ENCODE results near the gene PALLD.

The PALLD gene

GRCh38 chr4:168575473-168575872, 78.6 kb downstream of the PALLD start:
- H3K27me3 Mint-ChIP-seq, result peaks cover 7% of the 10 kb centered on the region
- H3K4me1 Mint-ChIP-seq, result no peaks in the 10 kb centered on the region
- H3K4me3 Mint-ChIP-seq, result no peak overlapping the region
- H3K27ac Mint-ChIP-seq, result no peak overlapping the region
- no peaks in the 10 kb centered on the region for H3K36me3 Mint-ChIP-seq
- no peaks in the 10 kb centered on the region for H3K9me3 Mint-ChIP-seq

- H3K27ac Mint-ChIP-seq, result no peak overlapping the region
- H3K27me3 Mint-ChIP-seq, result peaks cover 7% of the 10 kb centered on the region
- no peaks in the 10 kb centered on the region for H3K4me1 Mint-ChIP-seq
- no peaks in the 10 kb centered on the region for H3K36me3 Mint-ChIP-seq
- H3K9me3 Mint-ChIP-seq, result peaks cover 5% of the 10 kb centered on the region
- no peak overlapping the region for H3K4me3 Mint-ChIP-seq
Measured at GRCh38 chr4:168577624-168578023, 80.8 kb downstream of the PALLD start.

DNA sequence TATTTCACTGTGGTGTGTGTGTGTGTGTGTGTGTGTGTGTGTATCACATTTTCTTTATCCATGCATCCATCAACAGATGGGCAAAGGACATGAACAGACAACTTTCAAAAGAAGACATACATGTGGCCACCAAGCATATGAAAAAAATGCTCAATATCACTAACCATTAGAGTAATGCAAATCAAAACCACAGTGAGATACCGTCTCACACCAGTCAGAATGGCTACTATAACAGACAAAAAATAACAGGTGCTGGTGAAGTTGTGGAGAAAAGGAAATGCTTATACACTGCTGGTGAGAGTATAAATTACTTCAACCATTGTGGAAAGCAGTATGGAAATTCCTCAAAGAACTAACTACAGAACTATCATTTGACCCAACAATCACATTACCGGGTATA, 83.4 kb downstream of the PALLD start:
- Mint-ChIP-seq H3K36me3 (no peaks in the 10 kb centered on the region), H3K27me3 (peaks cover 15% of the 10 kb centered on the region), H3K4me3 (no peak overlapping the region), H3K4me1 (no peaks in the 10 kb centered on the region), H3K27ac (no peak overlapping the region), H3K9me3 (peaks cover 5% of the 10 kb centered on the region)

DNA sequence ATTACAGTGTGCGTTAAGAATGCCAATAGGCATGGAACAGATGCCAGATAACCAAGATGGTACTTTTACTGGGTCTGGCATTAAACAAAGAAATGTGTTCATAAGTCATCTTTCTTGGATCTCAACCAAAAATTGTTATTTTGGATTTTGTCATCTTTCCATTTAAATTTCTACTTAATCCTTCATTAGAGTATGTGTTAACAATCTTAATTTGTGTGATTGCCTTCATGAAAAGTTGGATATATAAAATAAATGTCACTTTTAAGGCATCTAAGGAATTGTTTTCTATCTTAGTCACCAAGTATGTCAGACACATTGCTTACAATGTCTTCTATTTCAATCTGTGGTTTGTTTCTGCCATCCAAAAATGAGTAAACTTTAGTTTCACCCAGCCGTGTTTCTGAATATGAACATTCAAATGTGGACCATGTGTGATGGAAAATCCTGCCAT, 87.5 kb downstream of the PALLD start:
- Mint-ChIP-seq H3K27ac (no peak overlapping the region), H3K9me3 (peaks cover 5% of the 10 kb centered on the region), H3K36me3 (no peaks in the 10 kb centered on the region), H3K27me3 (peaks cover 20% of the 10 kb centered on the region), H3K4me3 (no peak overlapping the region), H3K4me1 (no peaks in the 10 kb centered on the region)

DNA sequence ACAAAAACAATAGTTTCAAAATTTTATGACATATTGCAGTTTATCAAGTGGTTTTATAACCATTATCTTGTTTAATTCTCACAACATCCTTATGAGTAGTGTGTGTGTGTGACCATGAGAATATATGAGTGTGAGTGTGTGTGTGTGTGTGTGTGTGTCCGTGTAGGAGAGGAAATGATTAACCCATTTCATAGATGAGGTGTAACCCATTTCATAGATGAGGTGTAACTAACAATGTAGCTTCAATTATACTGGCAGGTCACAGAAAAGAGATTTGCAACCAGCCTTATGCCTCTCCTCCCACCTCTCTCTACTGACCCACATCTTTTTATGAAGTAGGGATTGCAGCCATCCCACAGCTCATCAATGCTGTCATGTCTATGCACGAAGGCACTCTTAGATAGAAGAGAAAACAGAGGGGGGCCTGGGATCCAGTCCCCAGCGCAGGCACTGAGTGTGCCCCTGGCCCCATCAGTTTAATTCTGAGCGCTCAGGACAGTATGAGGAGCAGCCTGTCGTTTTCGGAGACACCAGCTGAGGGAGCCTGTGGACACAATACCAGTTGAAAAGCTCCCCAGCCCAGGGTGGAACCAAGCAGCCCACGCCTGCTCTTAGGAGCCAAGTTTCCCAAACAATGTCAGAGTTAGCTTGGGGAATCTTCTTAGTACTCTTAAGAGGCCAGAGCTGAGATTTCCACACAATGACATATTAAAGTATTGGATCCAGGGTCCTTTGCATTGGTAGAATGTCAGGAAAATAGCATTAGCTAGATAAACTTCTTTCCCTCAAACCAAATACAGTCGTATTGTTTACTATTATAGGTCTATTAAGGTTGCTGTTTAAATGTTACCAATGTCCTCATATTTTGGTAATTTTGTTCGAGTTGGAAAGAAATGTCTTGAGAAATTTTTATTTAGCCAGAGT, 88.6 kb downstream of the PALLD start:
- Mint-ChIP-seq H3K4me3 (no peak overlapping the region), H3K27me3 (peaks cover 20% of the 10 kb centered on the region), H3K4me1 (no peaks in the 10 kb centered on the region), H3K27ac (no peak overlapping the region), H3K9me3 (peaks cover 5% of the 10 kb centered on the region), H3K36me3 (no peaks in the 10 kb centered on the region)

DNA sequence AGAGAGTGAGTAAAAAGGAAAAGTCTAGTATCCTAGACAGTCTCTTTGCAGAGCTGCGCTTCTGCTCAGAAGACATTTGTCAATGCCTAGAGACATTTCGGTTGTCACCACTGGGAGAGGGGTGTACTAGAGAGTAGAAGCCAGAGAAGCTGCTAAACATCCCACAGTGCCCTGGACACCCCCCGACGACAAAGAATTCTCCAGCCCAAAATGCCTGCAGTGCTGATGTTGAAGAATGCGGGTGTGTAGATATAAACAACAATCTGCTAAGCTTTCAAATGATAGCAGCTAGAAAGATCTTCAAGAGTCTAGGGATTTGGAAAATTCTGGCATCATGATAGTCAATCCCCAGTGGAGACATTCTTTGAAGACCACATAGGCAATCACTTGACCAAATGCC, 90.1 kb downstream of the PALLD start:
- H3K9me3 Mint-ChIP-seq, result no peaks in the 10 kb centered on the region
- H3K4me1 Mint-ChIP-seq, result no peaks in the 10 kb centered on the region
- H3K27ac Mint-ChIP-seq, result no peak overlapping the region
- peaks cover 22% of the 10 kb centered on the region for H3K27me3 Mint-ChIP-seq
- no peaks in the 10 kb centered on the region for H3K36me3 Mint-ChIP-seq
- no peak overlapping the region for H3K4me3 Mint-ChIP-seq

DNA sequence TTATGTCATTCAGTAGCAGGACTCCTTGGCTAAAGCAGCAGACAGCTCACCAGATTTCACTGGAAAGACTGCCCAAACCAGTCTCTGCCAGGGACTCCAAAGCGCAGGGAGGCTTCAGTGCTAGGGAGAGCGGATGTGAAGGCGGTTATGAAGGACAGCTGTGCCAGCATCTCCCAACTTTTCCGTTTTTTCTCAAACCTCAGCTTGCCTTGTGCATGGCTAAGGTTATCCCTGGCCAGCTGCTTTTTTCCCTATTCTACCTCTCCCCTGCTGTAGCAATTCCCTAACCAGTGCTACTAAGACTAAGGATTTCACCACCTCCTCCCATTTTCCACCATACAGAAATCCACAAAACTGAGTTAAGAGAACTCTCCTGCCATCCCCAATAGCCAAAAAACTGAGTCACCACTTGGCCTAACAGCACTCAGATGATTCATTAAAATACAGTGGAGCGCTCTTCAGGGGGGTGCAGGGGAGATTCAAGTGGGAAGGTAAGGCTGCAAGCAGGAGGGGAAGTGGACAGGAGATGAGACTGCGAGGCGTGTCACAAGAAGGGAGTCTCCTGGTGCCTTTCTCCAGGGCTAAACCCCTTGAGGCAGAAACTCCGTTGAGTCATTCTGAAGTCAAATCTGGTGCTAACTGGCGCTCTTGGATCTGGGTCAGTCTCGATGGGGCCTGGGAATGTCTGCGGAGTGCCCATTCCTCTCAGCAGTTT, 90.7 kb downstream of the PALLD start:
- Mint-ChIP-seq H3K9me3 (no peaks in the 10 kb centered on the region), H3K27ac (no peak overlapping the region), H3K27me3 (peaks cover 22% of the 10 kb centered on the region), H3K4me1 (no peaks in the 10 kb centered on the region), H3K36me3 (no peaks in the 10 kb centered on the region), H3K4me3 (no peak overlapping the region)

GRCh38 chr4:168588916-168589531, 92.2 kb downstream of the PALLD start:
- Mint-ChIP-seq H3K4me3 (no peak overlapping the region), H3K4me1 (no peaks in the 10 kb centered on the region), H3K27ac (no peak overlapping the region), H3K36me3 (no peaks in the 10 kb centered on the region), H3K27me3 (peaks cover 20% of the 10 kb centered on the region), H3K9me3 (no peaks in the 10 kb centered on the region)

DNA sequence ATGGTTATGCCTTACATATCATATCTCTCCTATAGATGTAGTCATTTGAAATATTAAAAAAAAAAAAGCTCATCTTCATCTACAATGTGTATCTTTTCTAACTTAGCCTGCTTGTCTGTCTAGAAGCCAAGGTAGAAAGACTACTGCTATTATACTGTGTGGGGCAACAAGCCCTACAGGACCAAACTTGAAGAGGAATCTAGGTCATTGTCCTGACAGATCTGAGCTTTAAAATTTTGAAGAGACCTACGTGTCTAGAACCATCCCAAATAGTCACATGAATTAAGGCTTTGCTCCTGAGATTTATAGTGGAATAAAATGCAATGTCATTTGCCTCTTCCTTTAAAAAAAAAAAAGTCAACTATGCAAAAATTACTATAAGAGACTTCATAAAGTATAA, 95.8 kb downstream of the PALLD start:
- Mint-ChIP-seq H3K4me3 (no peak overlapping the region), H3K36me3 (no peaks in the 10 kb centered on the region), H3K9me3 (no peaks in the 10 kb centered on the region), H3K4me1 (no peaks in the 10 kb centered on the region), H3K27me3 (peaks cover 3% of the 10 kb centered on the region), H3K27ac (no peak overlapping the region)

- no peak overlapping the region for H3K27ac Mint-ChIP-seq
Measured at GRCh38 chr4:168593399-168593798, 96.5 kb downstream of the PALLD start.

GRCh38 chr4:168594121-168594520, 97.3 kb downstream of the PALLD start:
- no peaks in the 10 kb centered on the region for H3K4me1 Mint-ChIP-seq
- no peaks in the 10 kb centered on the region for H3K36me3 Mint-ChIP-seq
- H3K9me3 Mint-ChIP-seq, result no peaks in the 10 kb centered on the region
- no peak overlapping the region for H3K4me3 Mint-ChIP-seq
- no peak overlapping the region for H3K27ac Mint-ChIP-seq
- peaks cover 2% of the 10 kb centered on the region for H3K27me3 Mint-ChIP-seq

More at GRCh38 chr4:168593399-168593798, 96.5 kb downstream of the PALLD start:
- H3K36me3 Mint-ChIP-seq, result no peaks in the 10 kb centered on the region
- H3K9me3 Mint-ChIP-seq, result no peaks in the 10 kb centered on the region
- H3K4me3 Mint-ChIP-seq, result no peak overlapping the region
- peaks cover 2% of the 10 kb centered on the region for H3K27me3 Mint-ChIP-seq
- H3K4me1 Mint-ChIP-seq, result no peaks in the 10 kb centered on the region

DNA sequence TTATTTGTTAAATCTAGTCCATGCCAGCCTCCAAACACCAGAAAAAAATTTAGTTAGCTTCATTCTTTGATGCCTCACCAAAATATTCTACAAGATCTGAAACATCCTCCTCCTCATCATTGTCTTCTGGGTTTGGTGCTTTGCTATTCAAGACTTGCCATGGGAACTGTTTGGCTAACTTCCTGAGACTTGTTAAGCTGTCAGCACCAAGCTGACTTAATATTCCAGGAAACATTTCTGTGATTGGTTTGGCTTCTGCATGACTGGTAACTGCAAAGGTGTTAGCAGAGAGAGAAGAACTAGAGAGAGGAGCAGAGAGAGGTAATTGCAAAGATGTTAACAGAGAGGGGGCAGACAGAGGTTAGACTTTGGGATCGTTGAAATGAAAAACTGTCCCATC, 101.3 kb downstream of the PALLD start:
- Mint-ChIP-seq H3K27ac (no peak overlapping the region), H3K36me3 (no peaks in the 10 kb centered on the region), H3K9me3 (no peaks in the 10 kb centered on the region), H3K4me3 (no peak overlapping the region), H3K27me3 (peaks cover 2% of the 10 kb centered on the region), H3K4me1 (no peaks in the 10 kb centered on the region)

GRCh38 chr4:168600796-168601583, 104.1 kb downstream of the PALLD start:
- Mint-ChIP-seq H3K27ac (no peak overlapping the region), H3K36me3 (no peaks in the 10 kb centered on the region), H3K27me3 (peaks cover 2% of the 10 kb centered on the region), H3K4me1 (no peaks in the 10 kb centered on the region), H3K4me3 (no peak overlapping the region), H3K9me3 (no peaks in the 10 kb centered on the region)

DNA sequence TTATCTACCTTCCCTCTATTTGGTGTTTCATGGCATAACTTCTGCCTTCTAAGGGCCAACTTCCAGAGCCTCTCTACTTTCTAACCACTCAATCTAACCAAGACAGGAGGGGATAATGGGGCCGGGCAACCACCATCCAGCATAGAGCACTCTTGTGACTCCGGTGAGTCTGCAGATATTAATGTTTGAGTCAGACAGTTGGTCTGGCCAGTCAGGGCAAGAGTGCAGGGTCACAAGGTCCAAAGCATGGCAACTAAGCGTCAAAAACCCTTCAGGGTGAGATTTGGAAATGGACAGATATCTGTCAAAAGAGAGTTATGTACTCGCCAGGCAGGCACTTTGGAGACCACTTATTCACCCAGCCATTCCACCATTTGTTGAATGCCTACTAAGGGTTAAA, 105.0 kb downstream of the PALLD start:
- Mint-ChIP-seq H3K9me3 (no peaks in the 10 kb centered on the region), H3K27me3 (peaks cover 2% of the 10 kb centered on the region), H3K27ac (no peak overlapping the region), H3K4me3 (no peak overlapping the region), H3K4me1 (no peaks in the 10 kb centered on the region), H3K36me3 (no peaks in the 10 kb centered on the region)

Data from activated naive CD4-positive, alpha-beta T cell treated with anti-CD3 and anti-CD28 coated beads, Interleukin-2, amount 50 U/mL, for 24 hours (primary cell).